SK-N-MC (cell line): ENCODE data around the gene POLR1H.

Experiments
- EZH2 ChIP-seq: fragments of 200-600 bp; sonication (generic); IDR thresholded peaks from one replicate; pipeline ENCODE4 v1.6.1; 2017; ENCODE audit warnings: antibody characterized with exemption
- FOXP2 ChIP-seq: optimal IDR thresholded peaks from 2 replicates; pipeline ENCODE3; 2011; ENCODE audit warnings: mild to moderate bottlenecking, moderate library complexity; ENCODE audit not compliant: insufficient read depth; ENCODE audit errors: extremely low read length, control extremely low read depth
- POLR2AphosphoS5 ChIP-seq: IDR thresholded peaks from 2 replicates; pipeline ENCODE4 v1.6.1; 2012; ENCODE audit warnings: mild to moderate bottlenecking, low read depth, low read length, borderline replicate concordance

- TF ChIP-seq POLR2AphosphoS5 (no peak), EZH2 (no peak), FOXP2 (no peak)
Observed at GRCh38 chr6:30100154-30100553, 39.1 kb downstream of the POLR1H start.
